GM10248 (cell line): ENCODE measurements around the gene JMJD4.

Experiments
- CTCF ChIA-PET: fragments of 300-600 bp; sonication (Branson Sonifier 250); formaldehyde crosslinking; extraction: SDS; loops from one replicate; lab custom pipeline; 2021; ENCODE audit warnings: antibody characterized with exemption; lab: Yijun Ruan, JAX
- POLR2A ChIA-PET: fragments of 350-650 bp; sonication (Branson Sonifier 250); formaldehyde crosslinking; extraction: SDS; loops from one replicate; lab custom pipeline; 2020; ENCODE audit warnings: antibody characterized with exemption; lab: Yijun Ruan, JAX
- DNase-seq: peaks from one replicate; pipeline ENCODE4 v3.0.0; 2012; ENCODE audit errors: extremely low spot score
- CTCF ChIP-seq: IDR thresholded peaks from 2 replicates; pipeline ENCODE4 v1.5.1; 2012; ENCODE audit warnings: mild to moderate bottlenecking, low read depth; ENCODE audit errors: extremely low read depth, missing control alignments, control extremely low read depth

The JMJD4 gene

GRCh38 chr1:227740401-227740960, 5.4 kb upstream of the JMJD4 start:
- POLR2A ChIA-PET: no interaction called here
- CTCF ChIA-PET: no interaction called here
- no peak for DNase-seq
- no peak for TF ChIP-seq CTCF

GRCh38 chr1:227739636-227740035, 4.5 kb upstream of the JMJD4 start:
- CTCF ChIA-PET: interaction anchor here (1.4 kb wide), 1 partner anchor 10 kb away, joined by 3 read pairs; no protein-coding TSS in a partner anchor
- no peak for DNase-seq
- POLR2A ChIA-PET: no interaction called here
- TF ChIP-seq CTCF: no peak

GRCh38 chr1:227738820-227739219, 3.7 kb upstream of the JMJD4 start:
- ChIA-PET CTCF (interaction anchor here (1.4 kb wide), 1 partner anchor 9 kb away, joined by 3 read pairs; no protein-coding TSS in a partner anchor), POLR2A (no interaction called here)
- no peak for DNase-seq
- TF ChIP-seq CTCF: no peak

- DNase-seq: no peak
- ChIA-PET POLR2A (no interaction called here), CTCF (no interaction called here)
- TF ChIP-seq CTCF: no peak
These were observed 1.8 kb upstream of the JMJD4 start for GRCh38 chr1:227736814-227737432.

GRCh38 chr1:227735539-227736285, 610 bp upstream of the JMJD4 start:
- no peak for TF ChIP-seq CTCF
- ChIA-PET POLR2A (no interaction called here), CTCF (interaction anchor here (1.5 kb wide), 1 partner anchor 14 kb away, joined by 3 read pairs; no protein-coding TSS in a partner anchor)
- no peak for DNase-seq

GRCh38 chr1:227734546-227734855, 601 bp downstream of the JMJD4 start:
- ChIA-PET CTCF (interaction anchor here (1.5 kb wide), 1 partner anchor 16 kb away, joined by 3 read pairs; no protein-coding TSS in a partner anchor), POLR2A (no interaction called here)
- no peak for DNase-seq
- TF ChIP-seq CTCF: no peak
